Chondrocyte (in vitro differentiated cells): ENCODE results near the gene MAP3K6. TPM values are rescaled to one million over a fixed set of nuclear protein-coding genes. Genes with fewer than 3 reads are reported as not detected.
A peak's percentile ranks its signal among the peaks of the same experiment; 100 is the strongest.

Experiments used
- DNase-seq: peaks from one replicate; pipeline ENCODE4 v3.0.0; 2021; ENCODE audit warnings: mixed read lengths, low spot score
- H3K27ac Mint-ChIP-seq: one replicate; pipeline ENCODE4 v1.8.0; 2021; ENCODE audit warnings: mild to moderate bottlenecking, moderate library complexity, mixed read lengths; ENCODE audit not compliant: unreplicated experiment
- H3K27me3 Mint-ChIP-seq: 2 replicates; pipeline ENCODE4 v1.8.0; 2021; ENCODE audit warnings: low read depth, mixed read lengths
- H3K36me3 Mint-ChIP-seq: 2 replicates; pipeline ENCODE4 v1.8.0; 2021; ENCODE audit warnings: low read depth, mixed read lengths
- H3K4me1 Mint-ChIP-seq: 2 replicates; pipeline ENCODE4 v1.8.0; 2021; ENCODE audit warnings: low read depth, mild to moderate bottlenecking, mixed read lengths
- H3K4me3 Mint-ChIP-seq: one replicate; pipeline ENCODE4 v1.8.0; 2021; ENCODE audit warnings: mild to moderate bottlenecking, moderate library complexity, mixed read lengths; ENCODE audit not compliant: unreplicated experiment
- H3K9me3 Mint-ChIP-seq: 2 replicates; pipeline ENCODE4 v1.8.0; 2021; ENCODE audit warnings: low read depth, mixed read lengths
- CTCF ChIP-seq: fragments of 200-600 bp; sonication (generic); IDR thresholded peaks from 2 replicates; pipeline ENCODE4 v1.5.0; 2021; ENCODE audit warnings: antibody characterized with exemption, mild to moderate bottlenecking, moderate library complexity
- total RNA-seq: library from RNA; stranded (reverse); gene quantifications from 3 replicates; pipeline ENCODE4 v1.2.1, GENCODE V29; 2021

MAP3K6 gene
- total RNA-seq, 1 donor from 2014 or later, result 42.0 TPM

- Mint-ChIP-seq H3K4me1 (peaks cover 26% of the 10 kb centered on the region), H3K27me3 (no peaks in the 10 kb centered on the region), H3K36me3 (no peaks in the 10 kb centered on the region), H3K4me3 (no peak overlapping the region), H3K27ac (no peak overlapping the region), H3K9me3 (no peaks in the 10 kb centered on the region)
- TF ChIP-seq CTCF, result no peak
- no peak for DNase-seq
Observed at GRCh38 chr1:27399251-27400025, 32.7 kb upstream of the MAP3K6 start.

- peak; percentile 68 for DNase-seq
- Mint-ChIP-seq H3K27ac (no peak overlapping the region), H3K9me3 (no peaks in the 10 kb centered on the region), H3K4me1 (peaks cover 17% of the 10 kb centered on the region), H3K4me3 (no peak overlapping the region), H3K36me3 (no peaks in the 10 kb centered on the region), H3K27me3 (no peaks in the 10 kb centered on the region)
- TF ChIP-seq CTCF, result no peak
Observed at GRCh38 chr1:27398405-27399149, 31.8 kb upstream of the MAP3K6 start.

GRCh38 chr1:27397749-27398148, 31.0 kb upstream of the MAP3K6 start:
- Mint-ChIP-seq H3K4me3 (no peak overlapping the region), H3K9me3 (no peaks in the 10 kb centered on the region), H3K27ac (no peak overlapping the region), H3K27me3 (no peaks in the 10 kb centered on the region), H3K4me1 (peaks cover 11% of the 10 kb centered on the region), H3K36me3 (no peaks in the 10 kb centered on the region)
- DNase-seq, result peak; percentile 42
- no peak for TF ChIP-seq CTCF

GRCh38 chr1:27397110-27397509, 30.3 kb upstream of the MAP3K6 start:
- no peak overlapping the region for H3K27ac Mint-ChIP-seq
- TF ChIP-seq CTCF, result no peak
- peaks cover 1% of the 10 kb centered on the region for H3K27me3 Mint-ChIP-seq
- no peaks in the 10 kb centered on the region for H3K9me3 Mint-ChIP-seq
- no peaks in the 10 kb centered on the region for H3K36me3 Mint-ChIP-seq
- peaks cover 9% of the 10 kb centered on the region for H3K4me1 Mint-ChIP-seq
- H3K4me3 Mint-ChIP-seq, result no peak overlapping the region
- peak; percentile 41 for DNase-seq

GRCh38 chr1:27395441-27396195, 28.9 kb upstream of the MAP3K6 start:
- peak; percentile 94 for TF ChIP-seq CTCF
- no peak overlapping the region for H3K27ac Mint-ChIP-seq
- peaks cover 2% of the 10 kb centered on the region for H3K27me3 Mint-ChIP-seq
- H3K9me3 Mint-ChIP-seq, result no peaks in the 10 kb centered on the region
- peaks cover 13% of the 10 kb centered on the region for H3K4me1 Mint-ChIP-seq
- DNase-seq, result peak; percentile 68
- no peaks in the 10 kb centered on the region for H3K36me3 Mint-ChIP-seq
- no peak overlapping the region for H3K4me3 Mint-ChIP-seq
